Measurements from ENCODE around the gene GJB5. TPM values are rescaled to one million over a fixed set of nuclear protein-coding genes. Genes with fewer than 3 reads are reported as not detected.

GJB5 gene
- total RNA-seq, 6 donors from 2014 or later = 0.17 to 0.89 (median 0.30) TPM; not detected in 3

DNA sequence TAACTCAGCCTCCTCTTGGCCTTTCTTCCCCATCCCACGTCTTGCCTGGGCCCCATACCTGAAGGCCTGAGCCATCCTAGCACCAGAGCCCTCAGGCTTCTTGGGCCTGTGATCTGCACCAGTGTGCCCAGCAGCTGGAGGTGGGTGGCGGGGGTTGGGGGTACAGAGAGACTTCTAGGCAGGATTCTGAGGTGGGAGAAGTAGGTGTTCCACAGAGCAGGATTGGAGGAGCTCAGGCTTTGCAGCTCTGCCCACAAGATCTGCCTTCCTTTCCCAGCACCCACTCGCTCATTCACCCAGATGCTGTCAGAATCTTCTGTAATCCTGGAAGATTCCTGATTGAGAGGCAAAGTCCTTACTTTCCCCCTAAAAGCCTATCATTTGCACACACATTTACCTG, 10.0 kb upstream of the GJB5 start:
- no peaks in the 10 kb centered on the region for H3K36me3 ChIP-seq
- H3K4me1 ChIP-seq = no peaks in the 10 kb centered on the region
- H3K9me3 ChIP-seq = no peaks in the 10 kb centered on the region
- H3K27ac ChIP-seq = no peak overlapping the region
- ATAC-seq (ENCODE audit: low FRiP score in 2 of 2) (no peak), DNase-seq (no peak)
- WGBS, 2 donors = 63 to 78% methylated on average over 2 to 3 of the region's 3 CpGs
- H3K27me3 ChIP-seq = no peaks in the 10 kb centered on the region
- H3K4me3 ChIP-seq = no peak overlapping the region
- TF ChIP-seq, protein P1, sequence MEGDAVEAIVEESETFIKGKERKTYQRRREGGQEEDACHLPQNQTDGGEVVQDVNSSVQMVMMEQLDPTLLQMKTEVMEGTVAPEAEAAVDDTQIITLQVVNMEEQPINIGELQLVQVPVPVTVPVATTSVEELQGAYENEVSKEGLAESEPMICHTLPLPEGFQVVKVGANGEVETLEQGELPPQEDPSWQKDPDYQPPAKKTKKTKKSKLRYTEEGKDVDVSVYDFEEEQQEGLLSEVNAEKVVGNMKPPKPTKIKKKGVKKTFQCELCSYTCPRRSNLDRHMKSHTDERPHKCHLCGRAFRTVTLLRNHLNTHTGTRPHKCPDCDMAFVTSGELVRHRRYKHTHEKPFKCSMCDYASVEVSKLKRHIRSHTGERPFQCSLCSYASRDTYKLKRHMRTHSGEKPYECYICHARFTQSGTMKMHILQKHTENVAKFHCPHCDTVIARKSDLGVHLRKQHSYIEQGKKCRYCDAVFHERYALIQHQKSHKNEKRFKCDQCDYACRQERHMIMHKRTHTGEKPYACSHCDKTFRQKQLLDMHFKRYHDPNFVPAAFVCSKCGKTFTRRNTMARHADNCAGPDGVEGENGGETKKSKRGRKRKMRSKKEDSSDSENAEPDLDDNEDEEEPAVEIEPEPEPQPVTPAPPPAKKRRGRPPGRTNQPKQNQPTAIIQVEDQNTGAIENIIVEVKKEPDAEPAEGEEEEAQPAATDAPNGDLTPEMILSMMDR (IDR thresholded peaks at IDR 0.05) = no peak
- TF ChIP-seq EP300 (IDR thresholded peaks at IDR 0.05) (no peak), POLR2AphosphoS5 (IDR thresholded peaks at IDR 0.05) (no peak), POLR2A (IDR thresholded peaks at IDR 0.05) (no peak)

DNA sequence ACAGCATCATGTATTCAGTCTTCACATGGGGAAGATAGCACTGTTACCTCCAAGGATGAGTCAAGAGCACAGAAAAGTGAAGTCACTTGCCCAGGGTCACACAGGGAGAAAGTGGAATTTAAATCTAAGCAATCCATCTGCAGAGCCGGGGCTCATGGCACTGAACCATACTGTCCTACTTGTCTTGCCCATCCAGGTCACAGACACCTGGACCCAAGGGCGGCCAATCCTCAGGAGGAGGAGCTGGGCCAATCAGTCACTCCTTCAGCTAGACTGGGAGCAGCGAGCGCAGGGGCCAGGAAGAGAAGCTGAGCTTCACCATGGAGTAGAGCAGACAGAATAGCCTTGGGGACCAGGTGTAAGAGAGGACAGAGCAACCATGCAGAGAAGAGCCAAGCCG, 9.2 kb upstream of the GJB5 start:
- H3K4me1 ChIP-seq = no peaks in the 10 kb centered on the region
- no peaks in the 10 kb centered on the region for H3K9me3 ChIP-seq
- 66 to 80% methylated on average over 1 to 5 of the region's 5 CpGs for WGBS, 2 donors
- H3K36me3 ChIP-seq = no peaks in the 10 kb centered on the region
- TF ChIP-seq, protein P1 (IDR thresholded peaks at IDR 0.05) = no peak
- TF ChIP-seq EP300 (IDR thresholded peaks at IDR 0.05) (no peak), POLR2AphosphoS5 (IDR thresholded peaks at IDR 0.05) (no peak), POLR2A (IDR thresholded peaks at IDR 0.05) (no peak)
- no peak overlapping the region for H3K27ac ChIP-seq
- ATAC-seq (ENCODE audit: low FRiP score in 2 of 2) (no peak), DNase-seq (no peak)
- H3K27me3 ChIP-seq = no peaks in the 10 kb centered on the region
- H3K4me3 ChIP-seq = no peak overlapping the region

DNA sequence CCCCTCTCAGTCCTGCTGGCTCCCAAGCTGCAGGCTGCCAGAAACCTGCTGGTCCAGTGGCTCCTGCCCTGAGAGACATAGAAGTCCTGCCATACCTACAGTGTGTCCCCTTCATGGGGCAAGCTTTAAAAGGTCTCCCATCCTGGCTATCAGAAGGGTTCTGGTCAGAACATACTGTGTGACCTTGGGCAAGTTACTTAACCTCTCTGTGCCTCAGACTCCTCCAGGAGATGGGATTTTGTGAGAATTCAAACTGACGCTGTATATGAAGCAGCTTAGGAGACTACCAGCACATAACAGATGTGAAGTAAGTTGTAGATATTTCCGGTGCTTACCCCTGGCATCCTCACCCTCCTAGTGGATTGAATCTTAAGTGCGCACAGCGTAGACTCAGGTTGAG, 8.7 kb upstream of the GJB5 start:
- no peak for DNase-seq
- Histone ChIP-seq H3K9me3 (no peaks in the 10 kb centered on the region), H3K27ac (no peak overlapping the region), H3K27me3 (no peaks in the 10 kb centered on the region), H3K4me1 (no peaks in the 10 kb centered on the region), H3K36me3 (no peaks in the 10 kb centered on the region), H3K4me3 (no peak overlapping the region)
- TF ChIP-seq, protein P1 (IDR thresholded peaks at IDR 0.05) = no peak
- WGBS, 2 donors = 88 to 90% methylated on average over 4 of the region's 4 CpGs
- no peak for ATAC-seq (ENCODE audit: low FRiP score in 2 of 2)

DNA sequence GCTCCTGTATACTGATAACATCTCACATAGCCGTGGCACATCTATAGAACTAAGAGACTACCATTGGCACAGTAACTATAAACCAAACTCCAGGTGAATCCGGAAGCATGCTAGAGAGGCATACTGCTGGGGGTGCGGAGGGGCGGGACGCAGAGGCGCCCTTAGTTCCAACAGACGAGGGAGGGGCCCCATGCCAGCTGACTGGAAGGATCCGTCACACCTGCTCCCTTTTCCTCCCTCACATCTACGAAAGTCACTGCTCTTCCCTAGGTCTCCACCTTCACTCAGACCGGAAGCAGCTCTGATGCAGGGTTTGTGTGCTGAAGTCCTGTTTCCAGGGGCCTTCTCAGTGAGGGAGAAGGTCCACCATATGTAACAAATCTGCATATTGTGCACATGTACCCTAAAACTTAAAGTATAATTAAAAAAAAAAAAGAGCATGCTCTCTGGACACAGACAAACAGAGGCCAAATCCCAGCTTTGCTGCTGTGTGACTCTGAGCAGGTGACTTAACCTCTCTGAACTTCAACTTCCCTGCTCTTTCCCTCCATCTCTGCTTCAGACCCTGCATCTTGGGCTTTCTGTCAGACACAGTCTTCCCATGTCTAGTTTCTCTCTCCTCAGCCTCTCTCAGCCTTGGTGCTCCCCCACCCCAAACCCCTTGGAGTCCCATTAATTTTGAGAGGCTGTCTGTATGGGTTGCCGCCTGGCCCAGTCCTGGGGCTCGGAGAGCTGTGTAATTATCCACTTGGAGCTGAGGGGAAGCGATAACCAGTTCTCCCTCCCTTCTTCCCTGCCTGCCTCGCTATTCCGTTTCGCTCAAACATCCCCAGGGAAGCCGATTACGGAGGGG, 7.8 kb upstream of the GJB5 start:
- TF ChIP-seq, protein P1 (IDR thresholded peaks at IDR 0.05) = no peak
- TF ChIP-seq EP300 (IDR thresholded peaks at IDR 0.05) (no peak), POLR2A (IDR thresholded peaks at IDR 0.05) (no peak), POLR2AphosphoS5 (IDR thresholded peaks at IDR 0.05) (no peak)
- ATAC-seq (ENCODE audit: low FRiP score in 2 of 2) (no peak), DNase-seq (no peak)
- H3K36me3 ChIP-seq = no peaks in the 10 kb centered on the region
- 69 to 74% methylated on average over 18 of the region's 18 CpGs for WGBS, 2 donors
- H3K27ac ChIP-seq = no peak overlapping the region
- no peak overlapping the region for H3K4me3 ChIP-seq
- no peaks in the 10 kb centered on the region for H3K4me1 ChIP-seq
- no peaks in the 10 kb centered on the region for H3K27me3 ChIP-seq
- no peaks in the 10 kb centered on the region for H3K9me3 ChIP-seq

DNA sequence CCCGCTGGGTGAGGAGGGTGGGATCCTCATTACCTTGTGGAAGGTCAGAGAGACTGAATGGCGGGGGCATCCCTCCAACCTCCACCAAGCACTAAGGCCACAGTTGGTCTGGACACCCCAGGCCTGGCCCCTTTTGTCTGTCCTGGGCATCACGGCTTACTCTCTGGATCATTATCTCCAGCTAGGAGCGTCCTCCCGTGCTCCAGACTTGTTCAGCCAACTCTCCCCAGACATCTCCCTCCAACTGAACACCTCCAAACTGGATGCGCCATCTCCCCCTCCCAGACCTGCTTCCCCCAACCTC, 7.3 kb upstream of the GJB5 start:
- H3K36me3 ChIP-seq = no peaks in the 10 kb centered on the region
- H3K9me3 ChIP-seq = no peaks in the 10 kb centered on the region
- no peaks in the 10 kb centered on the region for H3K27me3 ChIP-seq
- TF ChIP-seq EP300 (IDR thresholded peaks at IDR 0.05) = no peak
- TF ChIP-seq POLR2AphosphoS5 (IDR thresholded peaks at IDR 0.05) = no peak
- TF ChIP-seq, protein P1 (IDR thresholded peaks at IDR 0.05) = no peak
- no peak overlapping the region for H3K27ac ChIP-seq
- DNase-seq (no peak), ATAC-seq (ENCODE audit: low FRiP score in 2 of 2) (no peak)
- 78% methylated on average over 4 to 6 of the region's 6 CpGs for WGBS, 2 donors
- H3K4me3 ChIP-seq = no peak overlapping the region
- H3K4me1 ChIP-seq = no peaks in the 10 kb centered on the region
